Muscle layer of colon (tissue), 2 donors: ENCODE results near the gene NRP1.

ENCODE experiments used
- H3K27ac ChIP-seq: one replicate; pipeline ENCODE4 v1.7.0; 2013; ENCODE audit warnings: low read depth, mild to moderate bottlenecking, low read length, moderate library complexity
- H3K27me3 ChIP-seq, 2 donors: one replicate each; pipeline ENCODE4 v1.7.0; 2013; ENCODE audit warnings: low read length in 2 of 2, mild to moderate bottlenecking in 2 of 2; ENCODE audit not compliant: insufficient read depth in 2 of 2, control insufficient read depth in 1 of 2
- H3K36me3 ChIP-seq: one replicate; pipeline ENCODE4 v1.7.0; 2013; ENCODE audit warnings: mild to moderate bottlenecking, low read length; ENCODE audit not compliant: insufficient read depth
- H3K4me1 ChIP-seq: one replicate; pipeline ENCODE4 v1.7.0; 2013; ENCODE audit warnings: mild to moderate bottlenecking, low read length; ENCODE audit not compliant: insufficient read depth
- H3K4me3 ChIP-seq, 2 donors: one replicate each; pipeline ENCODE4 v1.7.0; 2013; ENCODE audit warnings: low read length in 2 of 2, low read depth in 1 of 2, mild to moderate bottlenecking in 1 of 2, moderate library complexity in 1 of 2
- H3K9ac ChIP-seq: one replicate; pipeline ENCODE4 v1.7.0; 2013; ENCODE audit warnings: low read length
- H3K9me3 ChIP-seq: one replicate; pipeline ENCODE4 v1.7.0; 2013; ENCODE audit warnings: mild to moderate bottlenecking, low read length
- donor health status: abdominal sarcoma.
- donor health status: Adenocarcinoma of cecum.

The NRP1 gene

DNA sequence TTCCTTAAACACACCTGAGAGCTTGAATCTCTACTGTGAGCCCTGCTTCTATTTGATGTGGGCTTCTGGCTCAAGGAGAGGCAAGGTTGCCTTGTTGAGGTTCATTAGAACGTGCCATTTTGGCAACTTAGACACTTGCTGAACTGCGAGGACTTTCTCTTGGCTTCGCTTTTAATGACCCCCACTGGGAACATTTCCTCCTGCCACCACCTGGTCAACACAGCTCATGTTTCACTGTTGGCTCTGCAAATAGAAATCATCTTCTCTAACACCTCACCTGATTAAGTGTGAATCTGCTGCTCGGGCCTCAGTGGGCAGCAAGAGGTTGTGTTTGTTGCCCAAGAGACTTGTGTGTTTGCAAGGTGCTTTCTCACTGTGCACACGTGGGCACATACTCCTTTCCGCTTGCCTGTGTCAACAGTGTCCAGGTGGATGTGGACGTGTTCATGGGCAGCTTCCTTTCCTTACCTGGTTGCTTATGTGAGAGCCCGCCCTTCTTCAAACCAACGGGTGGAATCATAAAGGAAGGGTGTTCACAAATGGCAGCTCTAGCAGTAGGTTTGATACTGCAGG lies 147.0 kb downstream of the NRP1 start:
- H3K27me3 ChIP-seq: no peaks in the 10 kb centered on the region

DNA sequence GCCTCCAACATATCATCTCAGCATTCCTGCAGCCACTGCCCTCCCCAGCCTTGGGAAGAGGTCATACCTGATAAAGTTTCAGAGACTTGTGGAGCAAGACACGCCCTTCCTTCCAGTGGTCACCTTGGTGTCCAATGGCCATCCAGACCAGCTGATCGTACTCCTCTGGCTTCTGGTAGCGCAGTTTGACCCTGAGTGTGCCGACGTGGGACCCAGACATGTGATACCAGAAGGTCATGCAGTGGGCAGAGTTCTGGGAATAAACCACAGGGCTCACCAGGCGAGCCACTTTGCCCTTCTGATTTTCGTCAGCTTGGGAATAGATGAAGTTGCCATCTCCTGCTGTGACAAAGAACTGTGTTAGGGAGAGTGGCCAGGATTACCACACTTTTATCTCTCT lies 148.3 kb downstream of the NRP1 start:
- no peak overlapping the region for H3K9ac ChIP-seq
- no peaks in the 10 kb centered on the region for H3K9me3 ChIP-seq
- no peak overlapping the region for H3K4me3 ChIP-seq
- H3K27ac ChIP-seq: no peak overlapping the region
- H3K4me1 ChIP-seq: no peaks in the 10 kb centered on the region
- H3K27me3 ChIP-seq: no peaks in the 10 kb centered on the region
- H3K36me3 ChIP-seq: peaks cover 30% of the 10 kb centered on the region

More for the DNA sequence above, 147.0 kb downstream of the NRP1 start:
- Histone ChIP-seq H3K36me3 (peaks cover 21% of the 10 kb centered on the region), H3K27ac (no peak overlapping the region), H3K4me1 (no peaks in the 10 kb centered on the region), H3K4me3 (no peak overlapping the region), H3K9ac (no peak overlapping the region), H3K9me3 (no peaks in the 10 kb centered on the region)

DNA sequence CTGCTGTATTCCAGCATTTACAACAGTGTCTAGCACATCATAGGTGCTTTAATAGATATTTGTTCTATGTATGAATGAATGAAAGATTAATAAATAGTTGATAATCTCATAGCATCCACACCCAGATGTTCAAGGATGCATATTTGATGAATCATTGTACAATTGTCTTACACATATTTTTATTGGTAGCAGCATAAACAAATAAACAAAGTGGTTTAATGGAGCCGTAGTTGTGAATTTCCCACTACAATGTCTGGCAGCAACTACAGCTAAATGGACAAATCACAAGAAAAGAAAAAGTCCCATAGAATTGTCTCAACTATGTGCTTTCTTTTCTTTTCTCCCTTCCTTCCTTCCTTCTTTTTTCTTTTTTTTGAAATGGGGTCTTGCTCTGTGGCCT lies 150.8 kb downstream of the NRP1 start:
- no peak overlapping the region for H3K9ac ChIP-seq
- no peaks in the 10 kb centered on the region for H3K4me1 ChIP-seq
- H3K9me3 ChIP-seq: no peaks in the 10 kb centered on the region
- H3K36me3 ChIP-seq: peaks cover 43% of the 10 kb centered on the region
- no peak overlapping the region for H3K4me3 ChIP-seq
- H3K27ac ChIP-seq: no peak overlapping the region
- H3K27me3 ChIP-seq: no peaks in the 10 kb centered on the region

DNA sequence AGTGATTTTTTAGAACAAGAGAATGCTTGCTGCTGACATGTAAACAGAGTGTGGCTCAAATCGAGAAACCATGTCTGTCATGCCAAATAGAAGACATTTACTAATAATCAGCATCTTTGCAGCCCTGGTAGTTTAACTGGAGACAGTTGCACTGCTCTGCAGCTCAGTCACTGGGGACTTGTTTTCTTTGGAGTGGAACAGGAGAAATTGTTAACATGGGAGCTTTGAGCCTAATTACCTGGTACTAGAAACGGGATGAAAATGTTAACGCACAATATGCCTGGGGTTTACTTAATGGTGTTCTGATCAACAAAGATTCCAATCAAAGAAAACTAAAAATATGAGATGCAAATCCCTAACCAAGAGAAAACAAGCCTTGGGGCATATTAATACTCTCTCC lies 153.5 kb downstream of the NRP1 start:
- Histone ChIP-seq H3K9ac (no peak overlapping the region), H3K36me3 (peaks cover 36% of the 10 kb centered on the region), H3K4me1 (no peaks in the 10 kb centered on the region), H3K27me3 (no peaks in the 10 kb centered on the region), H3K27ac (no peak overlapping the region), H3K4me3 (no peak overlapping the region), H3K9me3 (no peaks in the 10 kb centered on the region)

DNA sequence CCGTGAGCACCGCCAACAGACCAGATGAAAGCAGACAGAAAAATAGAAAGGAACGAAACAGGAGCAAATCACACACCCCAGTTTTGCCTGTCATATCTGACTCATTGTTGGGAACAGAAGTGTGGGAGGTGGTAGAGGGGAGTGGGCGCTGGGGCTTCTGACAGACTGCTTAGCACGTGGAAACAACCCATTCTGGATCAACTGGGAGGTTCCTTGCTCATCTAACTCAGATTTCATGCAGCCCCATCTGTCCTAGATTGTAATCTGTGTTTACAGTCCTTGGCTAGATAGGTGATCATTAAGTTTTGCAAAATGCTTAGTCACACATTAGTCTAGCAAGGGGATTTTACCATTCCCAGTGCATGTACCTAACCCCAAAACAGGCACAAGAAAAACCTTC lies 154.1 kb downstream of the NRP1 start:
- Histone ChIP-seq H3K4me3 (no peak overlapping the region), H3K36me3 (peaks cover 31% of the 10 kb centered on the region)

DNA sequence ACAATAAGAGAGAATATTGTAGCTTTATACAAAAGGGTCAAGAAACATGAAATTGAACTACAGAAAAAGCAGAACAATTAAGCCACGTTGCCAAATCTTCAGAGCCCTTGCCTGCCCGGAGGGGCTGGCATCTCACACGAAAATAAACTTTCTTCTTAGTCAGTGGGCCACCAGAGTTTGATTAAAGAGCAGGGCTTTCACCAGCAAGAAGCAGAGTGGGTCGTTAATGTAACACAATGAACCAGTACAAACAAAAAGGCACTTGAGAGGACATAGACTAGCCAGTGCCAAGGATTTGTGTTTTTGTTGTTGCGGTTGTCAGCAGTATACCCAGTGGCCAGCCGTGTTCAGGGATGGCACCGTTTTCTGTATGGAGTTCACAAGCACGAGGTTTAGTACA lies 155.4 kb downstream of the NRP1 start:
- peaks cover 27% of the 10 kb centered on the region for H3K36me3 ChIP-seq
- H3K4me1 ChIP-seq: no peaks in the 10 kb centered on the region
- H3K27ac ChIP-seq: no peak overlapping the region
- H3K9ac ChIP-seq: no peak overlapping the region
- H3K9me3 ChIP-seq: no peaks in the 10 kb centered on the region
- no peak overlapping the region for H3K4me3 ChIP-seq
- H3K27me3 ChIP-seq: no peaks in the 10 kb centered on the region

More for the DNA sequence above, 154.1 kb downstream of the NRP1 start:
- no peaks in the 10 kb centered on the region for H3K4me1 ChIP-seq
- no peaks in the 10 kb centered on the region for H3K9me3 ChIP-seq
- no peak overlapping the region for H3K9ac ChIP-seq
- no peak overlapping the region for H3K27ac ChIP-seq
- H3K27me3 ChIP-seq: no peaks in the 10 kb centered on the region

DNA sequence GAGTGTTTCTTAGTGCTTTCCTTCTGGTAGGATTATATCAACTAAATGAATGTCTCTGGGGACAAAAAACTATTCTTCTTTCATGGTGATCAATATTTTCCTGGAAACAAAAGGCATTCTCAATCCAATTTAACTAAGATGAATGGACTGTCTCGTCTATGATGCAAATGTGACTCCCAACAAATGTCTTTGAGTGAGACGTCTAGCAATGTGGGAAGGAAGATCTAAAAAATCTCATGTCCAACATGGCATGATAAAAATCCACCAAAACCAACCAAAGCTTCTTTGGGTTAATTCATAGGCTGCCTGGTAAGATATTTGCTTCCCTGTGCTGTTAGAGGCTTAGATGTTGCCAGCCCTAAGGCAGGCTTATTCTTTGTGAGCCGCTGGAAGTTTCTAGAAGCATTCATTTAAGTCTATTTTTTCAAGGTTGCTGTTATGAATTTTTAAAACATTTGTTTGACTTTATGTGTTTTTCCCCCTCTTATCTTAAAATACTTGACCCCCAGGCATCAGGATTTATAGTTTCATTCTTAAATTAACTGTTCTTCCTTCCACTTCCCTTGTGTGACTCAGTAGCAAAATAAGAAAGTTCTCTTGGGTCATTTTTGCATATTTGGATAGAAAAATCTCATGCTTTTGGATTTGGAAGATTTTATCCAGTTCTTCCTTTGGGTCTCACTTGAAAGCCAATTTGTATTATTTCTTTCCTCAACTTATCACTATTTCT lies 156.3 kb downstream of the NRP1 start:
- Histone ChIP-seq H3K27me3 (no peaks in the 10 kb centered on the region), H3K9me3 (no peaks in the 10 kb centered on the region), H3K4me1 (no peaks in the 10 kb centered on the region), H3K36me3 (peaks cover 27% of the 10 kb centered on the region), H3K9ac (no peak overlapping the region), H3K27ac (no peak overlapping the region), H3K4me3 (no peak overlapping the region)

DNA sequence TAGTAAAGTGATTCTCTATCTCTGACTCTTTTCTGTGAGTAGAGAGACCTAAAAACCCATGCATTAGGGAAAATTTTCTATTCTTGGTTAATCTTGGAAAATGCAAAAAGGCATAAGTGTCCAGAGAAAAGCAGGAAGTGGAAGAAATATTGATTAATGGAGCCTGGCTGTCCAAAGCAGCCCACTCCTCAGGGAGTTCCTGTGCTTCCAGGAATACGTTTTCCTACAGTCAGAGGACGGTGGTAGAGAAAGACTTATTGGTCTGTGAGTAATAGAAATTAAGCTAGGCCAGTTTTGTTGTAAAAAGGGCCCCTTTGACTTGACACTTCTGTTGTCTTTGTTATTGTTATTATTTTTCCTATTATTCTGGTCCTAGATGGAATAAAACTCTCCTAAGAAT lies 157.8 kb downstream of the NRP1 start:
- peaks cover 18% of the 10 kb centered on the region for H3K36me3 ChIP-seq
- no peak overlapping the region for H3K4me3 ChIP-seq

DNA sequence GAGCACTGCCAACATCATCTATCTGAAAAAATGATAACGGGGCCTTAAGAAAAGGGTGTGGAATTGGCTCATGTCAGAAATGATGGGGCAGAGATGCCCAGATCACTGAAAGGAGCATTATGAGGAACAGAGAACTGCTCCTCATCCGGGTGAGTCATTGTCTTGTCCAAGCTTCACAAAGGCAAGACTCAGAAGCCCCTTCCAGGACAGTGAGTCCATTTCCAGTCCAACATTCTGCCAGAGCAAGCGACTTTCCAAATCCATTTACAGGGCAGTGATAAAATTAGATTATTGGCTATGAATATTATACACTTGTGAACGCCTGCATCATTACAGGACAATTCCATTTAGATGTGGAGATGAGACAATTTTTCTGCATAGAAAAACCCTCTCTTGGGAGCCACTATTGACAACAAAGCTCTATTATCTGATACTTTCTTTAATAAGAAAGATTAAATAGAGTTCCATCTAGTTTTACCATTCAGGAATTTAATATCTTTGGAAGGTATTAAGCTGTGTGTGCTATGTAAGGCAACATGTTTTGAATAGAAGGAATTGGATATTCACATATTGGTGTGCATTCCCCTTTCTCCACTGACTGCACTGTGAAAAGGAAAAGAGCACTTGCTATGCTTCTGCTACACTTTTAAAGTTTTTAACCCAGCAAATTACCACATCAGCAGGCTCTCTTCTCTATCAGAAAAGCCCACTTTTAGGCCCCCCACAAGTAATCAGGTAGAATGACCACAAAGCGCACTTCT lies 159.6 kb downstream of the NRP1 start:
- H3K4me1 ChIP-seq: no peaks in the 10 kb centered on the region
- H3K9me3 ChIP-seq: no peaks in the 10 kb centered on the region
- no peak overlapping the region for H3K4me3 ChIP-seq
- H3K27me3 ChIP-seq: no peaks in the 10 kb centered on the region
- H3K9ac ChIP-seq: no peak overlapping the region
- peaks cover 4% of the 10 kb centered on the region for H3K36me3 ChIP-seq
- H3K27ac ChIP-seq: no peak overlapping the region

More for the DNA sequence above, 157.8 kb downstream of the NRP1 start:
- H3K4me1 ChIP-seq: no peaks in the 10 kb centered on the region
- H3K27ac ChIP-seq: no peak overlapping the region
- H3K9me3 ChIP-seq: no peaks in the 10 kb centered on the region
- H3K27me3 ChIP-seq: no peaks in the 10 kb centered on the region
- H3K9ac ChIP-seq: no peak overlapping the region

DNA sequence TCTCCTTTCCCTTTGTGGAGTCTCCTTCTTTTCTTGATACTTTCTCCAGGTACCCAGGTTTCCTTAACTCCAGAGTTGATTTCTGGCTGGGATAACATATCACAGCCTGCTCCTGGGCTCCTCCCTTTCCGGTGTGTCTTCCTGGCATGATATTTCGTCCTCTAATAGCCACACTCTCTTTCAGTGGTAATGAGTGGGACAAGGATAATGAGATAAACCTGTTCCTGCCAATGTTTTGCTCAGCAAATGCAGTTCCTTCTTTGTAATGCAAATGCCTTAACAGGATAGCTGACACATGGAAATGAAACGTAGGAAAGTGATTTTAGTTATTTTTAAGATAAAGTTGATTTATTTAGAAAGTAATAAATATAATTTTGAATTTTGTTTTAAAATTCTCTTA lies 168.6 kb downstream of the NRP1 start:
- Histone ChIP-seq H3K9ac (no peak overlapping the region), H3K27ac (no peak overlapping the region), H3K9me3 (no peaks in the 10 kb centered on the region), H3K4me3 (no peak overlapping the region), H3K36me3 (no peaks in the 10 kb centered on the region), H3K4me1 (no peaks in the 10 kb centered on the region), H3K27me3 (no peaks in the 10 kb centered on the region)

DNA sequence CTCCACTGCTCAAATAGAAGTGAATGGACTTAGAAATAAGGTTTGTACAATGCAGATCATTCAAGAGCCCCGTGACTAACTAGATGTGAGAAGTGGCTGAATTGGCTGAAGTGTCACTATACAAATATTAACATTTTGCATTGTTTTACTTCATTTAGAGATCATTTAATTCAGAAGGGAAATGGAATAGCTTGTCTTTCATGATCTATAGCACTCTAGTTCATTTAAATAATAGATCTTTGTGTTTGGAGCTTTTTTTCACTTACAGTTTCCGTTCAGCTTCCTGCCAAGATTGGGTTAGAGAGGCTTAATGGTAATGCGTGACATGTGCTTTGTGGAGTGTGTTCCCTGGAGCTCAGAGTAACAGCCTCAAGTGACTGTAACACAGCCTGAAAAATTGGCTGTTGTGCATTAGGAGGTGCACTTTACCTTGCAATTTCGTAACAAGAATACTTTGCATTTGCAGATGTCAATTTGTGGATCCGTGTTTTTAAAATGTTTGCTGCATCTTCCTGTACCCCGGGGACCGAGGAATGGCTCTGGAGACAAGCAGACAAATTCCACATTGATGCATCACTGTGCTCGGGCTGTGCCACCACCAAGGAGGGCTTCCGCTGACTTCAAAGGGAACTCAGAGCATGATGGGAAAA lies 170.3 kb downstream of the NRP1 start:
- Histone ChIP-seq H3K27me3 (no peaks in the 10 kb centered on the region), H3K27ac (no peak overlapping the region), H3K36me3 (no peaks in the 10 kb centered on the region)

More for the DNA sequence above, 170.3 kb downstream of the NRP1 start:
- Histone ChIP-seq H3K4me1 (no peaks in the 10 kb centered on the region), H3K4me3 (no peak overlapping the region), H3K9ac (no peak overlapping the region), H3K9me3 (no peaks in the 10 kb centered on the region)
